Measurements from ENCODE around the gene TRIM50.

GRCh38 chr7:73313521-73313906 is 14.4 kb downstream of the TRIM50 start:
- TF ChIP-seq CTCF (IDR thresholded peaks at IDR 0.05) (no peak), POLR2A (IDR thresholded peaks at IDR 0.05) (no peak)

All from vagina (tissue), 2 donors.